NCI-H2227 (cell line): Measurements from ENCODE around the gene LSS.
"Not testable (repeated sequence)": the region's sequence is repeated elsewhere in the genome, so short reads cannot be mapped to it uniquely, and the experiment has no call there.

Experiments
- DNase-seq: peaks from one replicate; lab custom pipeline; 2025; ENCODE audit not compliant: unreplicated experiment; lab: John Stamatoyannopoulos, UW

Gene LSS

DNA sequence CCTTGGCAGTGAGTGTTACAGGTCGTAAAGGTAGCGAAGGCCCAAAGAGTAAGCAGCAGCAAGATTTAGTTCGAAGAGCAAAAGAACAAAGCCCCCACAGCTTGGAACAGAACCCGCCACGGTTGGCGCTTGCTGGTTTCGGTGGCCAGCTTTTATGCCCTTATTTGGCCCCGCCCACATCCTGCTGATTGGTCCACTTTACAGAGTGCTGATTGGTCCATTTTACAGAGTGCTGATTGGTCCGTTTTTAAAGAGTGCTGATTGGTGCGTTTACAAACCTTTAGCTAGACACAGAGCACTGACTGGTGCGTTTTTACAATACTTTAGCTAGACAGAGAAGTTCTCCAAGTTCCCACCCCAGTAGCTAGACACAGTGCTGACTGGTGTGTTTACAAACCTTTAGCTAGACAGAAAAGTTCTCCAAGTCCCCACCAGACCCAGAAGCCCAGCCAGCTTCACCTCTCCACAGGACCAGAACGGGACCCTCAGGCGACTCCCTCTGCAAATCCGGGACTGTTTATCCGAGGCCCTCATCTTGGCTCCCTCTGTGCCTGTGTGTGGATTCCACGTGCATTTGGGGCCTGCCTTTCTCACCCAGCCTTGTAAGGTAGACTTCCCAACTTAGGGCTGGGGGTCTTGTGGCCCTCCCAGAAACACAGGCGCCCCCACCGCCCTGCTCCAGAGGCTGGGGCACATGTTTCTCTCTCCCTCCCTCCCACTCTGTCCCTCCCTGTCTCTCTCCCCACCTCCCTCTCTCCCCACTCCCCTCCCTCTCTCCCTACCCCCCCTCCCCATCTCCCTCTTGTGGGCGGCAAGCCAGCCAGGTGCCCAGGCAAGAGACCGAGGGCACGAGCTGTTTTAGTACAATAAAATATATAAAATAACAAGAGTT lies 85.7 kb downstream of the LSS start:
- no peak for DNase-seq

GRCh38 chr21:46141767-46142581 lies 86.6 kb downstream of the LSS start:
- no peak for DNase-seq

GRCh38 chr21:46140352-46141003 lies 88.1 kb downstream of the LSS start:
- DNase-seq = not testable (repeated sequence)

DNA sequence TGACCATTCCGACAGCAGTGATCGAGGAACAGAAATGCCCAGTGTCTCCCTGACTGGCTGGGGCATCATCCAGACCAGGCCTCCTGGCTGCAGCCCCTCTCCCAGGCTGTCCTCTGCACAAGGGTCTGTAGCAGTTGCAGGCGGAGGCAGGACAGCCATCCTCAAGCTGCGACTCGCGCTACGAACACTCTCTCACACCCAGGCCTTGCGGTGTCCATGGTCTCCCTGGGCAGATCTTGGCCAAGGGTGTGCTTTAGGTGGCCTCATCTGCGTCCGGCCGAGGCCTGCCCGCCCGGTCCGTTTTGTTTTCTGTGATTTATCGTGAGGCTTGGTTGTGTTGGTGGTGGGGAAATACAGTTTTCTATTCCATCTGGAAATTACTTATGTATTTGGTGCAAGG lies 88.9 kb downstream of the LSS start:
- no peak for DNase-seq

- DNase-seq = no peak
Measured at GRCh38 chr21:46138383-46138970, 90.1 kb downstream of the LSS start.
